Activated effector memory CD4-positive, alpha-beta T cell treated with anti-CD3 and anti-CD28 coated beads, Interleukin-2, amount 50 U/mL, for 16 hours (primary cell): ENCODE results near the gene WWTR1.

Experiments used
- DNase-seq: peaks from one replicate; pipeline ENCODE4 v3.0.0-alpha.2; 2020

WWTR1 gene

DNA sequence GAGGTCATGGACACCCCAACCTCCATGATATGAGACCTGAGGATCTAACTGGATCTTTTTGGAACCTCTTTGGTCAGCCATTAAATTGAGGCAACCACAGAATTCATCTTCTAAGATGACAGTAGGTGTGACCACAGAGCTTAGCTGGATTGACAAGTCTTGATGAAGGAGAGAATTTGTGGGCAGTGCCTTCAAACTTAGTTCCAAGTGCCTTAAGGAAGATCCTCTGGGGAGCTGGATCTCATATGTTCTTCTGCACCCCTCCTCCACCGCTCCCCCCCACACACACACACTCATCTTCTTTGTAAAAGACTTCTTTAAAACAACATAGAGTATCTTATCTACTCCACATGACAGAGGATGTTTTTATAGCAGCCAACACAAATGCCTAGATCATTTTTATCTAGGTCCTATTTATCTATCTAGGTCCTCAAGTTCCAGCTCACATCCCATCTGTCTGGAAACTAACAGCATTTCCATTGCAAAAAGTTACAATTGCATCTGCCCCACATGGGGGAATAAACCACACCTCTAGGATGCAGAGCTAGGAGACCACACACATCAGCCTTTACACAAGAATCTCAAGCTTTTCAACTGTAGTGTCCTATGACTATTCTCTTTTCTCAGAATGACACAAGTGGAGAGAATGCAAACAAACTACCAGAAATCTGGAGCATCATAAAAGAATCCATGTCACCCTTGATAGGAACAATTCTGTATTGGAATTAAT lies 37.4 kb downstream of the WWTR1 start:
- no peak for DNase-seq

DNA sequence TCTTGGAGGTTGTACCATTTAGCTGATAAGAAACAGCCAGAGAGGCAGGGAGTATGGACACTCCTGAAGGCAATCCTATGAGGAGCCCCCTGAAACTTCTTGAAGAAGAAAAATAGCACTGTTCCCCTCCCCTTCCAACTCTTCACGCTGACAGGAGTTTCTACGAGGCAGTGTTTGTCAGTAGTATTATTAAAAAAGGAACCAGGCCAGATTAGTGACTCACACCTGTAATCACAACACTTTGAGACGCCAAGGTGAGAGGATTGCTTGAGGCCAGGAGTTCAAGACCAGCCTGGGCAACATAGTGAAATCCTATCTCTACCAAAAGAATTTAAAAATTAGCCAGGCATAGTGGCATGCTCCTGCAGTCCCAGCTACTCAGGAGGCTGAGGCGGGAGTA lies 38.7 kb downstream of the WWTR1 start:
- no peak for DNase-seq

DNA sequence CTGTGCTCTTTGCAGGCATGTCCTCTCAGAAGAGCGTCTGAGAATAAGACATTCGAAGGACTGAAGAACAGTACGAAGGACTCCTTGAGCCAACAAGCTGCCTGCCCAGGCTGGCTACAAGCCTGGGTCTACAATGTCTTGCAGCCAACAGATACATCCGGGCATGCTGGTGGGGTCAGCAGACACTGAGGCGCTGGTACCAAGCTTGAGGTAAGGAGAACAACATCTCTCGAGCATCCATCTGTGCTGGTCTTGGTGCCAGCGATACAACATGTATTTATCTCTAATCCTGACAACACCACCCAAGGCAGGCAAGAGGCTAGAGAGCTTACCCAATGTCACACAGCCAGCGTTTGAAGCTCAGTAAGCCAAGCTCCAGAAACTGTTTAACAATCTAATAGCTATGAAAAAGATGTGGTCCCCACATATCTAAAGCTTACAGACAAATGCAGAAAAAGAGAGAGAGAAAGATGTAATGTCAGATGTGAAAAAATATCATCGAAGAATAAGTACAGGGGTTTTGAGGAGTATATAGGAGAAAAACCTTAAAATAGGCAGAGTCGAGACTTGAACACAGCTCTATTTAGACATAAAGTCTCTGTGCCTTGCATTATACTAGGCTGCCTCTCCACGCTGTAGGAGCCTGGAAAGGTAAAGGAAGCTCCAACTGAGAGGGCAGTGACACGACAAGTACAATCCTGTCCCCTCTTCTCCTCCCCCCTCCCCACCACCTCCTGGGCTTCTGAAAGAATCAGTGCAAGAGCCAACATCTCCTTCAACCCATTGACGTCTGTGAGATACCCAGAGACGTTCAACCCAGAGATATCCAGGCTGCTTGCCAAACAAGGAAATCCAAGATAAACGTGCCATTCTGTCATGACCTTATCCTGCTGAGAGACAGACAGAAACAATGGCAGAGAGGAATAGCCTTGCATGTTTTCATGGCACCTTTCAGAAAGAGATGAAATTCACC lies 39.4 kb downstream of the WWTR1 start:
- DNase-seq, result no peak

DNA sequence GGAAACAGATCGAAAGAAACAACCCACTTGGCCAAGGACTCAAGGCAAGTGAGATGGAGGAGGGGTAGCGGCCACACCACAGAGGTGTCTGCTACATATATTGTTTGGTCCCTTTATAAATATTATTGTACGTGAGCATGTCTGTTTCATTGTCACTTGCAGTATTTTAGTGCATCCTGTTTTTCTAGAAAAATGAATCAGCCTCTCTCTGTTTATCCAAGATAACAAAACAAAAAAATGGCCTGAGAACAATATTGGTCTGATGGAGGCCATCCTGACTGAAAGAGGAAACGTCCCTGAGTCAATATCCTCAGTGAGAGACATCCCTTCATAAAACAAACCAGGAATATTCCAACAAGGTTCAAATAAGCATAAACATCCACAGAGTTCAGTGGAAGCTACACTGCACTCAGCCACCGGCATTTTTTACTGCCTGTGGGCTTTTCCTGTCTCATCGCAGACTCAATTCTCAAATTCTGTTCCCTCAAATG lies 42.0 kb downstream of the WWTR1 start:
- DNase-seq, result no peak

DNA sequence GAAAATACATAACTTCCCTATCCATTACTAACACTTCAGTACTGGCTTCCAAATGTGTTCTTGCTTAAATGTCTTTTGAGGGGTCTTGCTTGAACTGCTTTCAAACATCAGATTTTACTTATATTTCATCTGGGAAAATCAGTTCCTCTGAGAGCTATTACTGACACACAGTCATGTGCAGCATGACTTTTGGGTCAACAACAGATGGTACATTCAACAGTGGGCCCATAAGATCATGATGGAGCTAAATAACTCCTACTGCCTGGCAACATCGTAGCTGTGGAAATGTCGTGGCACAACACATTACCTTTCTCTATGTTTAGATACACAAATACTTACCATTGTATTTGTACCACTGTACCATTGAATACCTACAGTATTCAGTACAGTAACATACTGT lies 43.8 kb downstream of the WWTR1 start:
- DNase-seq, result no peak

DNA sequence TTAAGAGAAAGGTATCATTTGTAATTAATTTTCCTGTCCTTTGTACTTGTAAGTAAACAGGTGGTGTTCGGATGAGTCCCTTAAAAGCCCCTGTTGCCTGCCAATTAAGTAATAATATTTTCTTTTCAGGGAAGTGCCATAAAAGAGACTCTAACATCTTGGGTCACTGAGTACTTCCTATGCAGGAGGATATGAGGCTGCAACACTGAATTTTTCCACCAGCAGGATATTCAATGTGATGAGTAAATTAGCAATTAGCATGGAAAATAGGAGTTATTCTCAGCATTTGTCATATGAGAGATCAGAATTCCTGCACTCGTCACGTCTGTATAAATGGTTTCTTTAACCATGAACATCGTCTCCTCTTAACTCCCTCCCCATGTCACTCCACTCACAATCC lies 45.4 kb downstream of the WWTR1 start:
- DNase-seq, result no peak

DNA sequence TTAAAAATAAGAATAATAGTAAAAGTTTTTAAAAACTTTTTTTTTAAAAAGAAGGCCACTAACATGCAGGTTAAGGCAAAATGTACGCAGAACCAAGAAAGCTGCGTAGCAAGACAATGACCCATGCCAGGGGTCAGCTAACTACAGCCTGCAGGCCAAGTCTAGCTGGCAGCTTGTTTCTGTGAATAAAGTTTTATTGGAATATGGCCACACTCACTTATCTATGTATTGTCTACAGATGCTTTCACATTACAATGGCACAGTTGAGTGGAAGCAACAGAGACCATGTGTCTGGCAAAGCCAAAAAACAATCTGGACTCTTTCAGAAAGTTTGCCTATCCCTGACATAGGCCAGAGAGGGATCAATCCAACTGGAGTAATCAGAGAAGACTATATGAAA lies 46.7 kb downstream of the WWTR1 start:
- DNase-seq, result no peak

DNA sequence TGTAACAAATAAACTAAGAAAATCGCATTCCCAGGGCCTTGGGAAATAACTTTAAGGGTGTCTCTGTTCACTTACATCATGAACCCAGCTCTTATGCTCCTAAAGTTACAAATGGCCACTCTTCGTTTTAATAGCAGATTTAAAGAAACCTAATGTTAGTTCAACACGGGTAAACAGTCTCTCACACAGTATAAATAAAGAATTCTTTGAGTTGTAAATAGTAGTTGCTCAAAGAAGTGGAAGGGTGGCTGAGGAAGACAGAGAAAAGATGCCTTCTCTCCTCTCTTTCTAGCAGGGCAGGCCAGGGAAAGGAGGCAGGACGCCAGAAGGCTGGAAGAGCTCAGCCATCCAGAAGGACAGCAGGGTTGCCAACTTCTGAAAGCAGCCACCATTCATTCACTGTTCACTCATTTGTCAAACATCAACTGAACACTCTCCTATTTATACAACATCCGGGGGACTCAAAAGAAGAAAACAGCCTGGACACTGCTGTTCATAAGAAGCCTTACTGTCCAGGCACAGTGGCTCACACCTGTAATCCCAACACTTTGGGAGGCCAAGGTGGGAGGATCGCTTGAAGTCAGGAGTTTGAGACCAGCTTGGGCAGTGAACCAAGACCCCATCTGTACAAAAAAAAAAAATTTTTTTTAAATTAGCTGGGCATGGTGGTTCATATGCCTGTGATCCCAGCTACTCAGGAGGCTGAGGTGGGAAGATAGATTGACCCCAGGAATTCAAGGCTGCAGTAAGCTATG lies 47.3 kb downstream of the WWTR1 start:
- no peak for DNase-seq

DNA sequence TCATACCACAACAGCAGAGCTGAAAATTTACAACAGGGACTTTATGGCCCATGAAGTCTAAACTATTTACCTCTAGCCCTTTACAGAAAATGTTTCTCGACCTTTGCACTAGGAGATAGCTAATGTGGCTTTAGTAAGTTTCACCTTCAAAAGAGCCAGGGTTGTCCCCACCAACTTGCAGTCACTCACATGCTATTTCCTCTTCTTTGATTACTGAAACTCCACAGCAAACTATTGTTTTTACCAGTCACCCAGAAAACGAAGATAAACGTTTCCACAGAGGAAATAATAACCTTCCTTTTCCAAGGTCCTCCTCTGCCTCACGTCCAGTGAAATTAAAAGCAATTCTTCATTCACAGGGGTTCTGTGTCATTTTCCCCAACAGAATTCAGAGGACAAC lies 48.2 kb downstream of the WWTR1 start:
- no peak for DNase-seq

DNA sequence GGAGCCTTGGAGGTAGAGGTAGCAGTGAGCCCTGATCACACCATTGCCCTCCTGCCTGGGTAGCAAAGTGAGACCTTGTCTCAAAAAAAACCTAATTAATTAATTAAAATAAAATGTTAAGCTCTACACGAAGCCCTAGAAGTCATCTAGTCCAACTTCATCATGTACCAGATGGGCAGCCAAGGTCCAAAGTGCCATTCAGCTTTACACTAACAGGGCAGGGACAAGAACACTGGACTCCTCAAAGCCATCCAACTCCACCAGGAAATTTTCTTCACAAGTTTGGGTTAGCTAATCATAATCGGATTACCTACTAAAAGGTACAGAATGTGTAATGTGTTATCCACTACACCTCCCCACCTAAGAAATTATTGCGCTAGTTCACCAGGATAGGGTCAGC lies 48.8 kb downstream of the WWTR1 start:
- no peak for DNase-seq

DNA sequence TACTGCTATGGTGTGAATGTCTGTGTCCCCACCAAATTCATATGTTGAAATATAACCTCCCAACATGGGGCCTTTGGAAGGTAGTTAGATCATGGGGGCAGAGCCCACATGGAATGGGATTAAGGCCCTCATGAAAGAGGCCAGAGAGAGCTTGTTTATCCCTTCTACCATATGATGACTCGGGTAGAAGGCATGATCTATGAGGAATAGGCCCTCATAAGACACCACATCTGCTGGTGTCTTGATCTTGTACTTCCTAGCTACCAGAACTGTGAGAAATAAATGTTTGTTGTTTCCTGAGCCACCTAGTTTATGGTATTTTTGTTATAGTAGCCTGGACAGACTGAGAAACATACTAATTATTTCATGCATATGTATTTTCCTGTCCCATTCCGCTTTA lies 51.9 kb downstream of the WWTR1 start:
- DNase-seq, result no peak

DNA sequence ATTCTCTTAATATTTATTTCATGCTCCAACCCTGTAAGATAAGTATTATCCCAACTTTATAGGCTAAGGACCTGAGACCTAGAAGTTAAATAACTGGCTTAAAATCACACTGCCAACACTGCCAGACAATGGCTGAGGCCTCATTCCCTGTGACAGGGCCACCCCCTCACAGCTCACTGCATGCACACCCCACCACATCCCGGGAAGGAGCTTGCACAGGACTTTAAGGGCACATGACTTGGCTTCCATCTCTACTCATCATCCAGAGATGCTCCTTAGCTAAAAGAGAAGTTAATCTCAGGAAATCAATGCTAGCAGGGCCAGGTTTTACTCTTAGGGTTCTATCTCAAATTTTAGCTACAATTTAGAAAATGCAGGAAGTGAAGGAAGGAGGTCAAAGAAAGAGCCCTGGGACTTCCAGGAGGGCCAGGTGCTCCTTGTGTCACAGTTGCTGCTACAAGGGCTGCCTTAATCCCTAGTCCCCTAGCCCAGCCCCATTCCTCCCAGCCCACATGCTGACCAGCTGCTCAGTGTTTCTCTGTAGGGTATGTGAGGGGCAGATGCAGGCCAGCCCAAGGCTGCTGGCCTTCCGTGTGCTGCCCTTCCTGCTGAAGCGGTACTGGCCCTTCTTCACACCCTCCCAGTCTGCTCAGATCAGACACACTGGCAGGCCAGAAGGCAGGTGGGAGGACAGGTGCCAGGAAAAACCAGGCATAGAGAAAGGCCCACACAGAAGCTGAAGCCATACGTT lies 53.5 kb downstream of the WWTR1 start:
- no peak for DNase-seq

DNA sequence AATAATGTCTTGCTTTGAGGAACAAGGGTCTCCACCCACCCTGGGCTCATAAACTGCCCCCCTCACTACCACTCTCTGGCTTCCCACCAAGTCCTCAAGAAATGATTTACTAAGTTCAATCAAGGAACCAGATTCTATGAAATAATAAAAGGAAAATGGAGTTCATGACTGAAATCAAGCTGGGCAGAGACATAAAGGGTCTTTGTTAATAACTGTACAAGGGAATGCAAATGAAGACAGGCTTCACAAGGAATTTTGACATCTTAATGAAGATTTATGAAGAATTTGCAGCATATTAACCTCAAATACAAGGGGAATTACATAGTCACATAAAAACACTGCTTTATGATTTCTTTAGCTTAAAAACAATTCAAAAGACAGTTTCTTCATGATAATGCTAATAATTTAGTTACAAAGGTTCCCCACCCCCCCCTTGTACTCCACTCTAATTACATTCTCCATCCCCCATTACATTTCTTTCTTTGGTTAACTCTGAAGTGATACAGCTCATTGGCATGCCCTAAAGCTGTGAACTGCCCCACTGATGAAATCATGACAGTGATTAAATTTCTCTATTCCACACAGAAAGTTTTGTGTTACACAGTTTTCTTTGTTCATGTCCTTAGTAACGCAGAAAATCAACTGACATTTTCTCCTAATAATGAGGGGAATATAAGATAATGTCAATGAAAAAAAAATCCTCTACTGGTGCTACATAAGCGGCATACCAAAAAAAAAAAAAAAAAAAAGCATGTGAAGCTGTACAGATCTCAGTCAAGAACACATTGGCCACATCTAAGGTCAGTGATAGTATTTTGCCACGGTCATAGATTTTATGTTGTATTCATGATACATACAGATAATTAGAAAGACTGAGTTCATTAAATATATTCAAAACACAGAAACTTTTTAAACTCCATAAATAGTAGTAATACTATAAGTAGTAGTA lies 54.4 kb downstream of the WWTR1 start:
- DNase-seq, result no peak

DNA sequence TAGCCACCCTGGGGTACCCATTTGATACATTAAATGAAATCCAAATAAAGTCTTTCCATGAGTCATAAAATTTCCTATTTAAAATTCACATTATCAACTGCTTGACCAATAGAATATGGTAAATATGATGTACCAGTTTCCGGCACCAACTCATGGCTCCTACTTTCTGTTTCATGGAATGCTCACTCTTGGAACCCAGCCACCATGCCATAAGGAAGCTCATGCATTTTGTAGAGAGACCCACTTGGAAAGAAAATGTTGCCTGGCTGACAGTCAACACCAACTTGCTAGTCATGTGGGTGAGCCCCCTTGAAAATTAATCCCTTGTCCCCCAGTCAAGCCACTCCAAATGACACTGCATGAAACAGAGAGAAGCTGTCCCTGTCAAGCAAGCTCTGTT lies 57.2 kb downstream of the WWTR1 start:
- no peak for DNase-seq

DNA sequence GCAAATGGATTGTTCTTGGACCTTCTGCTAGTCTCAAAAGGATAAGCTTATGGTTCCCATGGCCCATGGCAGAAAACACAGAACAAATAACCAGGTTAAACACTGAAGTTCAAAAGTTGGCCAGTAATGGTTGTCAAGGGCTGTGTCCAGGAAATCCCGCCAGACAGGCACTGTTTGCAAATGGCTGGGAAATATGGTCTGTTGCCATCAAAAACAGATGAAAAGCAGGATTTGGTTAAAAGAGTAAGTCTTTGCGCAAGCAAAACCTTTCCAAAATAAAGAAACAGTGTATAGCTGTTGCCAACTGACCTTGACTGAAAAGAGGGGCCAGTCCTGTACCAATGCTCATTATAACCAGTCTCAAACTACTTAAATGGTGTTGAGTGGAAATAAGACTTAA lies 58.6 kb downstream of the WWTR1 start:
- no peak for DNase-seq

DNA sequence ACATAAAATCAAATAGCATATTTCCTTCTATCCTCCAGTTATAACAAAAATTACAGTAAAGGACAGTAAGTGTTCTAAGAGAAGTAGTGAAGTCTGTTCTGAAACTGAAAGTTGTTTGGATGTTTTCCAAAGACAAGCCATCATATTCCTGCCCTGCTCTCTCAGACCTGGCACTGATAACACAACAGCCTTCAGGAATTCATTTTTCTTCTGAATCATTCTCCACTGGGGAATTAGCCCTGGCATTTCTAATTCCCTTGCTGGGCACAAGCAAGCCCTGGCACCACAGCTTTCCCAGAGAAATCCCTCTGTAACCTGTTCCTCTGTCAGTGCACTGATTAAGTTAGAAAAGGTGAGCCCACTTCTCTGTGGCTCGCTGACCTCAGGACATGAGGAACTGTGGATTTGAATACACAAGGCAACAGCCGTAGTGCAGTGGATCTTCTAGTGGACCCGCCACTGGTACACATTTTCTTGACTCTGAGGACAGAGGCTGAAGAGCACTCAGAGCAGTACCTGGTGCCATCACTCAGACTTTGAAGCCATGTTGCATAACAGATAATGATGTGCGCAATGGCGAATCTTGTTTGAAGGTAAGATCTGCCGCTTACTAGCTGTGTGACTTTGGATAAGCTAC lies 61.6 kb downstream of the WWTR1 start:
- DNase-seq, result no peak

DNA sequence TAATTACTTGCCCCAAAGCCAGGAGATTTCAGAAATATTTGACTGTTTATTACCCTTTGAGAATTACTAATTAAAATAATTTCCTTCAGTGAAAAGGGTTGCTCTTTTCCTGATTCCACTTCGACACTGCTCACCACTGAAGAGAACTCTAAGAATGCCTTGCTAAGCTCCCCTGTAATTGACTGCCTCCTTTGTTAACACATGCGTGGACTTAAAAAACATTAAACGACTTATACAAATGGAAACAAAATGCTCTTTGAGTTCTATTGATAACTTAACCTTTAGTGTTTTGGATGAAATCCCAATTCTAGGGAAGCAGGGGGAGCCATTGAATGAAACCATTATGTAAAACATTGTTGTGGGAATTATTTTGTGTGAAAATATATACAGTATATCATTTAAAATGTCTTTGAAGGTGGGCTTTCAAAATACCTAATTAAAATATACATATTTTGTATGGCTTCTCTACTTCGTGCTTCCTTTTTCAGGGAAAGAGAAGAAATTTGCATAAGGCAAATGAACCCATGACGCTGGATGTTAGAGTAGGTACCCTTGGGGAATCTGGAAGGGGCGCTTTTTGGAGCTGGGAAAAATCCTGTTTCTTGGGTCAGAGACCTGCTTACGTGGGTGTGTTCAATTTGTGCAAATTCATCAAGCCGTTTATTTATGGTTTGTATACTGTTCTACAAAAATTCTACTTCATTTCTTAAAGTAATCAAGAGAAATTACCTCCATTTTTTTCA lies 64.2 kb downstream of the WWTR1 start:
- DNase-seq, result no peak

DNA sequence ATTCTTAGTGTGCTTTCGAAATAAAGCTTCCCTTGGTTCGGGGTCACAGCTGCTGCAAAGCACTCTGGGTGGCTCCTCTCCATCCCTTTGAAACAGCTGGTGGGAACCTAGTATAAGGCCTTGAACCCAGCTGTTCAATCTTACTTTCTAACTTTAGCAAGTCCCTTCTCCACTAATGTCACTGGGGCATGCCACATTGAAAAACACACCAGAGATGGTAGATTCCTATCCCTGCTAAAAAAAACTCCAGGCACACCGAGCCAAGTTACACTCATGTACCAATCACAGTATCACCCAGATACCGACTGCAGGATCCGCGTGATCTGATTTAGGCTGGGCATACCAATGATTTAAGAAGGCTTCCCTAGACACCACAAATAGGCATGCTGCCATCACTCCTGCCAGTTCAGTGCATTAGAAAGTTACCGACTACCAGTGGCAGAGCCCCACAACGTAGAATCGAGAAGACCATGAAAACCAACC lies 65.0 kb downstream of the WWTR1 start:
- DNase-seq, result no peak

DNA sequence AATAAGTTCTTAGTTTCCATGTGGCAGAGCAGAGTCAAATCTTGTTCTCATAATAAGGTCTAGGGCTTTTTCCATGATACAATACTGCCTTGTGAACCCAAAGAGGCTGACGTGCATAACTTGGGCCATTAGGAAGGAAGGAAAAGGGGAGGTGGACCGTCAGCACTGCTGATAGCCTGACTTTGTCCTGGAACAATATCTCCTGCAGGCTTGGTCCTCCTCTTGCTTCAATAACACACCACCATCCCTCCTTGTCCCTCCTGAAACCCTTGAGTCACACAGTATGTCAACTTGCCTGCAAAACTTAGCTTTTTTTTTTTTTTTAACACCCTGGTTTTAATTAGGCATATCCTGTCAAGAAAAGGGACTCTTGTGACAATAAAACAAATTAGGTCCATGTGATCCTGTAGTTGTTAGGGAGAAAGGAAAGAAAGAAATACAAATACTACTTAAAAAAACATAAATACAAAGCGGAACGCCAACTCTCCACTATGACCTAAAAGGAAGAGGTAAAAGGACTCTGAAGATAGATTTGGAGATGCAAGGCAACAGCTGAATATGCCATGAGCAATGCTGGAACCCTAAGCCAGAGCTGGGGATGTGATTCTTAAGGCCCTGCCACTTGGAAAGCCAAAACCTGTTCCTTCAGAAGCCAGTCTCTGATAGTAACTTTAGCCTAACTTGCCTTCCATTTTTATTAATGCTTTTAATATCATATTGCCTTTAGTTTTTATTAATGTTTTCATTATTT lies 67.0 kb downstream of the WWTR1 start:
- no peak for DNase-seq
